WTC11 (cell line): ENCODE results near the gene STK32C. TPM values are rescaled to one million over a fixed set of nuclear protein-coding genes. Genes with fewer than 3 reads are reported as not detected.

Source experiments
- ATAC-seq: fragments of 200-7000 bp; cut with Tn5 transposase; 2 replicates; pipeline ENCODE4 v1.10.0; 2021; ENCODE audit warnings: mild to moderate bottlenecking, moderate library complexity
- CTCF ChIA-PET: fragments of 300-600 bp; sonication (Branson Sonifier 250); formaldehyde crosslinking; loops from one replicate; lab custom pipeline; 2021; ENCODE audit warnings: antibody characterized with exemption; lab: Charles Lee
- POLR2A ChIA-PET: fragments of 350-600 bp; sonication (Branson Sonifier 250); formaldehyde crosslinking; loops from one replicate; lab custom pipeline; 2021; ENCODE audit warnings: antibody characterized with exemption; lab: Charles Lee
- DNase-seq: peaks from one replicate; pipeline ENCODE4 v3.0.0; 2021; ENCODE audit warnings: low spot score
- H3K27ac Mint-ChIP-seq: 2 replicates; pipeline ENCODE4 v1.8.0; 2021; ENCODE audit warnings: mixed read lengths
- H3K27me3 Mint-ChIP-seq: 2 replicates; pipeline ENCODE4 v1.8.0; 2021; ENCODE audit warnings: low read depth, mild to moderate bottlenecking, moderate library complexity, mixed read lengths
- H3K36me3 Mint-ChIP-seq: 2 replicates; pipeline ENCODE4 v1.8.0; 2021; ENCODE audit warnings: mixed read lengths
- H3K4me1 Mint-ChIP-seq: 2 replicates; pipeline ENCODE4 v1.8.0; 2022; ENCODE audit warnings: mixed read lengths
- H3K4me3 Mint-ChIP-seq: 2 replicates; pipeline ENCODE4 v1.8.0; 2021; ENCODE audit warnings: mild to moderate bottlenecking, moderate library complexity, mixed read lengths
- H3K9me3 Mint-ChIP-seq: 2 replicates; pipeline ENCODE4 v1.8.0; 2021; ENCODE audit warnings: mixed read lengths
- AR ChIP-seq: fragments of 250-450 bp; sonication (Bioruptor Pico); IDR thresholded peaks from 2 replicates; pipeline ENCODE4 v1.9.0; 2021; ENCODE audit warnings: mild to moderate bottlenecking
- ETV6 ChIP-seq: sonication (generic); formaldehyde crosslinking; IDR thresholded peaks from 2 replicates; pipeline ENCODE4 v1.8.1; 2022; ENCODE audit warnings: mild to moderate bottlenecking, missing genetic modification reagents
- KAT7 ChIP-seq: sonication (generic); formaldehyde crosslinking; IDR thresholded peaks from 2 replicates; pipeline ENCODE4 v1.8.1; 2023; ENCODE audit warnings: missing genetic modification reagents, mild to moderate bottlenecking, borderline replicate concordance
- NFYB ChIP-seq: sonication (generic); formaldehyde crosslinking; conservative IDR thresholded peaks from 2 replicates; pipeline ENCODE4 v1.8.0; 2022; ENCODE audit warnings: low read depth, missing genetic modification reagents
- PREB ChIP-seq: sonication (generic); formaldehyde crosslinking; IDR thresholded peaks from 2 replicates; pipeline ENCODE4 v1.8.1; 2022; ENCODE audit warnings: mild to moderate bottlenecking, missing genetic modification reagents, moderate library complexity, borderline replicate concordance
- PRRX2 ChIP-seq: fragments of 250-450 bp; sonication (Bioruptor Pico); IDR thresholded peaks from 2 replicates; pipeline ENCODE4 v1.8.0; 2021; ENCODE audit warnings: mild to moderate bottlenecking
- SP1 ChIP-seq: sonication (generic); formaldehyde crosslinking; conservative IDR thresholded peaks from 2 replicates; pipeline ENCODE4 v1.8.1; 2022; ENCODE audit warnings: missing genetic modification reagents
- USF1 ChIP-seq: sonication (generic); formaldehyde crosslinking; IDR thresholded peaks from 2 replicates; pipeline ENCODE4 v1.8.0; 2022; ENCODE audit warnings: mild to moderate bottlenecking, missing genetic modification reagents
- ZNF232 ChIP-seq: sonication (generic); formaldehyde crosslinking; IDR thresholded peaks from 2 replicates; pipeline ENCODE4 v1.8.0; 2022; ENCODE audit warnings: mild to moderate bottlenecking, missing genetic modification reagents
- ZNF396 ChIP-seq: fragments of 250-450 bp; sonication (Bioruptor Pico); IDR thresholded peaks from 2 replicates; pipeline ENCODE4 v1.8.0; 2021; ENCODE audit warnings: mild to moderate bottlenecking, moderate library complexity, borderline replicate concordance
- total RNA-seq: library from RNA; stranded (reverse); gene quantifications from 3 replicates; pipeline ENCODE4 v1.2.3, GENCODE V29; 2021
- TF ChIP-seq, protein P1 (sequence below): sonication (generic); formaldehyde crosslinking; IDR thresholded peaks from 2 replicates; pipeline ENCODE4 v1.8.1; 2022; ENCODE audit warnings: low read depth, mild to moderate bottlenecking, moderate library complexity, missing genetic modification reagents, borderline replicate concordance

STK32C gene
- total RNA-seq, 1 experiment from 2014 or later, result 20.7 TPM

- POLR2A ChIA-PET, result no interaction called here
- Mint-ChIP-seq H3K27ac (no peak overlapping the region), H3K36me3 (peaks cover 52% of the 10 kb centered on the region), H3K27me3 (peaks cover 6% of the 10 kb centered on the region; the same call in 1 of the 2 replicates), H3K9me3 (peaks cover 51% of the 10 kb centered on the region), H3K4me1 (no peaks in the 10 kb centered on the region), H3K4me3 (no peak overlapping the region)
- no peak for ATAC-seq
- no peak for DNase-seq
- CTCF ChIA-PET, result no interaction called here
- no peak for TF ChIP-seq USF1 (CRISPR knock-in tag)
- no peak for TF ChIP-seq ZNF232 (CRISPR knock-in tag)
- TF ChIP-seq KAT7, result no peak
- TF ChIP-seq, protein P1, sequence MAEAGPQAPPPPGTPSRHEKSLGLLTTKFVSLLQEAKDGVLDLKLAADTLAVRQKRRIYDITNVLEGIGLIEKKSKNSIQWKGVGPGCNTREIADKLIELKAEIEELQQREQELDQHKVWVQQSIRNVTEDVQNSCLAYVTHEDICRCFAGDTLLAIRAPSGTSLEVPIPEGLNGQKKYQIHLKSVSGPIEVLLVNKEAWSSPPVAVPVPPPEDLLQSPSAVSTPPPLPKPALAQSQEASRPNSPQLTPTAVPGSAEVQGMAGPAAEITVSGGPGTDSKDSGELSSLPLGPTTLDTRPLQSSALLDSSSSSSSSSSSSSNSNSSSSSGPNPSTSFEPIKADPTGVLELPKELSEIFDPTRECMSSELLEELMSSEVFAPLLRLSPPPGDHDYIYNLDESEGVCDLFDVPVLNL (CRISPR knock-in tag), result no peak
- no peak for TF ChIP-seq AR
Measured at GRCh38 chr10:132213917-132214316, 93.8 kb downstream of the STK32C start.

GRCh38 chr10:132212816-132213215 lies 94.9 kb downstream of the STK32C start:
- Mint-ChIP-seq H3K36me3 (peaks cover 45% of the 10 kb centered on the region), H3K27ac (no peak overlapping the region), H3K9me3 (peaks cover 42% of the 10 kb centered on the region), H3K27me3 (peaks cover 6% of the 10 kb centered on the region; the same call in 1 of the 2 replicates), H3K4me3 (no peak overlapping the region), H3K4me1 (no peaks in the 10 kb centered on the region)
- POLR2A ChIA-PET, result no interaction called here
- CTCF ChIA-PET, result no interaction called here
- no peak for TF ChIP-seq USF1 (CRISPR knock-in tag)
- no peak for TF ChIP-seq ZNF396
- no peak for DNase-seq
- no peak for ATAC-seq

- DNase-seq, result no peak
Measured at GRCh38 chr10:132211246-132211645, 96.5 kb downstream of the STK32C start.

DNA sequence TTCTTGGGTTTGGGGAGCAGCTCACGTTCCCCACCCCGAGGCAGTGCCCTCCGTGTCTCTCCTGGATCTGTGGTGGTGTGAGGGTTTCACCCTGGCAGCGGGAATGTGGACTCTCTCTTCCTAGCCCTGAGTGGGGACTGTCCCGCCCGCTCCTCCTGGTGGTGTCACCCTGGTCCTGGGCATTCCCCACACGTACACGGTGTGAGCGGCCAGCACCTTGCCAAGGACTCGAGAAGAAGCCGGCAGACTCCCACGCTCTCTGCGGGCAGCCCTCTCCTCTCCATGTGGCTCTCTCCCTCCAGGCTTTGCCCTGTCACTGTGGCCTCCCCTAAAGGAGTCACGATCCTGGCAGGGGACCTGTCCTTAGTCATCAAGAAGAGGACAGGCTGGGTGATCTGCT lies 97.0 kb downstream of the STK32C start:
- H3K36me3 Mint-ChIP-seq, result peaks cover 24% of the 10 kb centered on the region
- H3K9me3 Mint-ChIP-seq, result peaks cover 25% of the 10 kb centered on the region
- ChIA-PET POLR2A (no interaction called here), CTCF (no interaction called here)
- peaks cover 2% of the 10 kb centered on the region; the same call in 1 of the 2 replicates for H3K27me3 Mint-ChIP-seq
- TF ChIP-seq PRRX2 (CRISPR knock-in tag) (no peak), ETV6 (no peak)
- H3K4me1 Mint-ChIP-seq, result no peaks in the 10 kb centered on the region
- no peak overlapping the region for H3K4me3 Mint-ChIP-seq
- ATAC-seq (no peak), DNase-seq (no peak)
- H3K27ac Mint-ChIP-seq, result no peak overlapping the region

More at GRCh38 chr10:132211246-132211645, 96.5 kb downstream of the STK32C start:
- no peak for ATAC-seq
- ChIA-PET CTCF (no interaction called here), POLR2A (no interaction called here)
- no peak overlapping the region for H3K4me3 Mint-ChIP-seq
- peaks cover 29% of the 10 kb centered on the region for H3K36me3 Mint-ChIP-seq
- TF ChIP-seq USF1 (CRISPR knock-in tag), result no peak
- H3K27ac Mint-ChIP-seq, result no peak overlapping the region
- H3K27me3 Mint-ChIP-seq, result peaks cover 2% of the 10 kb centered on the region; the same call in 1 of the 2 replicates
- H3K4me1 Mint-ChIP-seq, result no peaks in the 10 kb centered on the region
- peaks cover 27% of the 10 kb centered on the region for H3K9me3 Mint-ChIP-seq

DNA sequence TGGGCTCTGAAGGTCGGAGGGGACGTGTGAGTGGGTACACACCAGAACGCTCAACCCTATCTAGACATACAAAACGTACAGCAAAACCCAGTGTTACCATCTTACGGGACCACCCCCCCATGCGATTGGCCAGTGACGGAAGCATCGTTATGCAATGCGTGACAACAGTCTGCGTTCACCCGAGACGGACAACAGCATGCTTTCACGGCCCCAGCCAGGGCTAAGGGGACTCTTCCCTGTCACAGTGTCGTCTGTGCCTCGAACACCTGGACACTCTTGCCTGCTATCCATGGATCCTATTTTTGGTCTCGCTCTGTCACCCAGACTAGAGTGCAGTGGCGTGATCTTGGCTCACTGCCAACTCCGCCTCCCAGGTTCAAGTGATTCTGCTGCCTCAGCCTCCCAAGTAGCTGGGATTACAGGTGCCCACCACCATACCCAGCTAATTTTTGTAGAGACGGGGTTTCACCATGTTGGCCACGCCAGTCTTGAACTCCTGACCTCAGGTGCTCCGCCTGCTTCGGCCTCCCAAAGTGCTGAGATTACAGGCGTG lies 97.7 kb downstream of the STK32C start:
- POLR2A ChIA-PET, result no interaction called here
- H3K27me3 Mint-ChIP-seq, result peaks cover 2% of the 10 kb centered on the region; the same call in 1 of the 2 replicates
- H3K4me3 Mint-ChIP-seq, result no peak overlapping the region
- H3K4me1 Mint-ChIP-seq, result no peaks in the 10 kb centered on the region
- no peak overlapping the region for H3K27ac Mint-ChIP-seq
- TF ChIP-seq SP1 (CRISPR knock-in tag), result no peak
- no peak for TF ChIP-seq NFYB (CRISPR knock-in tag)
- TF ChIP-seq PREB (CRISPR knock-in tag), result no peak
- ATAC-seq, result no peak
- CTCF ChIA-PET, result no interaction called here
- H3K36me3 Mint-ChIP-seq, result peaks cover 17% of the 10 kb centered on the region
- peaks cover 18% of the 10 kb centered on the region for H3K9me3 Mint-ChIP-seq
- DNase-seq, result no peak
